ENCODE results near the gene OR5K4.

Gene OR5K4, protein sequence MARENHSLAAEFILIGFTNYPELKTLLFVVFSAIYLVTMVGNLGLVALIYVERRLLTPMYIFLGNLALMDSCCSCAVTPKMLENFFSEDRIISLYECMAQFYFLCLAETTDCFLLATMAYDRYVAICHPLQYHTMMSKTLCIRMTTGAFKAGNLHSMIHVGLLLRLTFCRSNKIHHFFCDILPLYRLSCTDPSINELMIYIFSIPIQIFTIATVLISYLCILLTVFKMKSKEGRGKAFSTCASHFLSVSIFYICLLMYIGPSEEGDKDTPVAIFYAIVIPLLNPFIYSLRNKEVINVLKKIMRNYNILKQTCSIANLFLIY

GRCh38 chr3:98353554-98353953 lies at the start of gene OR5K4:
Gene OR5K4 (plus strand): TSS chr3:98353854. CDS start chr3:98353854, 0 bp downstream.
- DNase-seq, result no peak

DNA sequence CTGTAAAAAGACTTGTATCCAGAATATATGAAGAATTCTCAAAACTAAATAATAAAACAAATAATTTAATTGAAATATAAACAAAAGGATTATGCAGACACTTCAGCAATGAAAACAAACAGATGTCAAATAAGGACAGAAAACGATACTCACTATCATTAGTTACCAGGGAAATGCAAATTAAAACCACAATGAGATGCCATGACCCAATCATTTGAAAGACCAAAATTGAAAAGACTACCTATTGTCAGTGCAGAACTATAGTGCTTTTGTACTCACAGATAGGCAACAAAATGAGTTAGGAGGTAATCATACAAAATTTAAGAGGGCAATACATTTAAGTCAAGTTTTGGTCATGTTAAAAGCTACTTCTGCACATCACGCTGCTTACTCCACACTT lies 31.6 kb upstream of the OR5K4 start:
- DNase-seq, result no peak

- no peak for DNase-seq
These were observed 31.0 kb upstream of the OR5K4 start for GRCh38 chr3:98322686-98323085.

DNA sequence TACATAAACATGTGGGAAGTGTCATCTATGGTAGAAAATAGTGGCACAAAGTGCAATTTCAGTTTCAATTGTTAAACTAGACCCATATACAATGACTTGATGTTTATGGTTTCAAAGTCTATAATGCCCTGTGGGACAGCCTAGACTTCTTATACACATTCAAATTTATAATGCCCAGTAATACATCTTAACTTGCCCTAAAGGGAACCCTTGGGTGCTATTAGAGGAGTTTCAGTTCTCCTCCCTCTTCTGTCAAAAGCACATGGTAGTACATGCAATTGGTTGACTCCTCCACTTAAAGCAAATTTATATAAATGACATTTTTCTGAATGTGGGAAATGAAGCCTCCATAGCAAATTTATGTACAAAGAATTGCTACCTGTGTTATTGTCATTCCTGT lies 30.2 kb upstream of the OR5K4 start:
- no peak for DNase-seq

- no peak for DNase-seq
These were observed 28.6 kb upstream of the OR5K4 start for GRCh38 chr3:98325055-98325454.

DNA sequence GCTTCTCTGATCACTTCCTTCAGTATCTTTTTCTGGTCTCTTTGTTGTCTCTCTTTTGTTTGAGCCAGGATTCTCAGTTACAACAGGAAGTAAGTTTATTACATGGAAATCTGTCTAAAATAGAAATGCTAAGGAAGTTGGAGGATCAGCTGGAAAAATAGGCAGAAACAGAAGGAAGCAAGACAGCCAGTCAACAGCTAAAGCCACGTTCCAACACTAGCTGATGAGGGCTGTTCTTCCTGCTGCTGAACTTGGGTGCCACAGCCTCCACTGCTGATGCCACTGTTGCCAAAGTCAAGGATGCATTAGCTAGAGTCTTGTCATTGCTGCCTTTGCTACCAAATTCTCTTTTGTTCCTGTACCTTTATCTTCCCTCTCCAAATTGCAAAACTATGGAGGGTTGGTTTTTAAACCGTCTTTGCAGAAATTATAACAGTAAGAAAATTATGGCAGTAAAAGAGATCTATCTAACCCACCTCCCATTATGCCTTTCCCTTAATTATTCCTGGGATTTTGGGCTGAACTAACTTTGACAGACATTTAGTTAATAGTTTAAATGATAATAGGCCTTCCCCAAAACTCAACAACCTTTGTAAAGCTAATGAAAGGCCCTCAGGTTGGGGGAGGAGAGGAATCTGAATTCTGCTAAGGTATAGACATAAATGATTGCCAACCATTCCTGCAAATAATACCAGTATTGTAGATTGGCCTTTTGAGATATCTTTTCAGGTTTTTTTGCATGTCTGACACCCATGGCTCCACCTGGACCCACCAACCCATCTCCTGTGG lies 27.4 kb upstream of the OR5K4 start:
- no peak for DNase-seq

GRCh38 chr3:98326945-98327344 lies 26.7 kb upstream of the OR5K4 start:
- no peak for DNase-seq

- DNase-seq, result no peak
These were observed 24.7 kb upstream of the OR5K4 start for GRCh38 chr3:98328933-98329332.

DNA sequence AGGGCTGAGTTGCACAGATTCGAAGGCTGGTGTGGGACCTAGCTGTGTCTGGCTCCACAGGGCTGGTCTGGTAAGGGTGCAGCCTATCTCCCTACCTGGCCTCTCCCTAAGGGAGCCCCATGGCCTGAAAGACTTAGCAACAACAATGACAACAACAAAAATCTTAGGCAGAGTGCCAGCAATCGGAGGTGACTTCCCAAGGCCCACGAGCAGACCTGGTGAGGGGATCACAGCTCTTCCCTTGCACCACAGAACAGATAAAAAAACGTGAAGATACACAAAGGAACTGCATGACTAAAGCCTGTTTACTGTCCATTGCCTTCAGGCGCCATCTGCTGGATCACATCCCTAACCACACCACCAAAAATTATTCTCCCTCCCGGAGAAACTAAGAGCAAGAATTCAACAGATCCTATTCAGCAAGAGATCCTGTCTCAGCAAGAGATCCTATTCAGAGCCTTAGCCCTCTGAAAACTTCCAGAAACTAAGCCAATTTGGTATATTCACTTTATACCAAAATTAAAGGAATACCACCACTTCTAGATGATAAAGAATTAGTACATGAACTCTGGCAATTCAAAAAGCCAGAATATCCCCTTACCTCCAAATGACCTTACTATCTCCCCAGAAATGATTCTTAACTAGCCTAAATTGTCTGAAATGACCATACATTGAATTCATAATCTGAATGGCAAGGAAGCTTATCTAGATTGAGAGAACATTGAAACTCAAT lies 24.1 kb upstream of the OR5K4 start:
- DNase-seq, result peak; percentile 10

DNA sequence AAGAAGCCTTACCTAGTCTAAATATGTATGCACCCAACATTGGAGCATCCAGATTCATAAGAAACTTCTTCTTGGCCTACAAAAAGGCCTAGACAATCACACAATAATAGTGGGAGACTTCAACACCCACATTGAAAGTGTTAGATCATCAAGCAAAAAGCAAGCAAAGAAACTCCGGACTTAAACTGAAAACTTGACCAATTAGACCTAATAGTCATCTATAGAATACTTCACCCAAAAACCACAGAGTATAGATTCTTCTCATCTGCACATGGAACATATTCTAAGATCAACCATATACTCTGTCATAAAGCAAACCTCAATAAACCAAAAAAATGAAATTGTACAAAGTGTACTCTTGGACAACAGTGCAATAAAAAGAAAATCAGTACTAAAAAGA lies 22.3 kb upstream of the OR5K4 start:
- no peak for DNase-seq

GRCh38 chr3:98333989-98334606 lies 19.6 kb upstream of the OR5K4 start:
- no peak for DNase-seq

DNA sequence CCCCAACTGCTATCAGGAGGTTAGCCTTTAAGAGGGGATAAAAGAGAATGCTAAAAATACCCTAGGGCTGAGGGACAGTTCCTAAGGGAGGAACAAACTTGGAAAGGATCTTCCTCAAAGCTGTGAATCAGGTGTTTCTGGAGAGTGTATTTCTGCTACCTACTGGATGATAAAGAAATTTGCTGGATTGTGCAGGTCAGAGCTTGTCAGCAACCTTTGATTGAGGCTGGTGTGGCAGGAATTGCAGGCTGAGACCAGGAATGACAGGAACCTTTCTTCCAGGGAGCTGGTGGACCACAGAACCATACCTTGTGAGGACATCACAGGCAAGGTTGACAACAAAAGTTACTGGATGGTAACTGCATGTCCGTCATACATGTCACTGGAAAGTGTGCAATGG lies 14.6 kb upstream of the OR5K4 start:
- no peak for DNase-seq

DNA sequence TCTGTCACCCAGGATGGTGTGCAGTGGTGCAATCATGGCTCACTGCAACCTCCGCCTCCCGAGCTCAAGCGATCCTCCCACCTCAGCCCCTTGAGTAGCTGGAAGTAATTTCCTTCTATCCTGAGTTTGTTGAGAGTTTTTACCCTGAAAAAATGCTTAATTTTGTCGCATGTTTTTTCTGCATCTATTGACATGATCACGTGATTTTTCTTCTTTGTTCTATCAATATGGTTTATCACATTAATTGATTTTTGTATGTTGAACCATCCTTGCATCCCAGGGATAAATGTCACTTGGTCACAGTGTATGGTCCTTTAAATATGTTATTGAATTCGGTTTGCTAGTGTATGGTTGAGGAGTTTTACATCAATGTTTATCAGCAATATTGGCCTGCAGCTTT lies 11.9 kb upstream of the OR5K4 start:
- no peak for DNase-seq

- DNase-seq, result peak; percentile 17
These were observed 9.8 kb upstream of the OR5K4 start for GRCh38 chr3:98343647-98344507.

GRCh38 chr3:98350082-98350481 lies 3.6 kb upstream of the OR5K4 start:
- no peak for DNase-seq

DNA sequence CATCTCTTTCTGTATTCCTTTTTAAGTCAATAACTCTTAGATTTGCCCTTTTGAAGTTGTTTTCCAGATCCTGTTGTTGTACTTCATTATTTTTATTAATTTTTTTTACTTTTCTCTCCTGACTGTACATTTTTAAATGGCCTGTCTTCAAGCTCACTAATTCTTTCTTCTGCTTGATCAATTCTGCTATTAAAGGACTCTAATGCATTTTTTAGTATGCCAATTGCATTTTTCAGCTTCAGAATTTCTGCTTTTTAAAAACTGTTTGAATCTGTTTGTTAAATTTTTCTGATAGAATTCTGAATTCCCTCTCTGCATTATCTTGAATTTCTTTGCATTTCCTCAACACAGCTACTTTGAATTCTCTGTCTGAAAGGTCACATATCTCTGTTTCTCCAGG lies 5.6 kb downstream of the OR5K4 start:
- no peak for DNase-seq

- DNase-seq, result peak; percentile 73
These were observed 6.5 kb downstream of the OR5K4 start for GRCh38 chr3:98359993-98360675.

DNA sequence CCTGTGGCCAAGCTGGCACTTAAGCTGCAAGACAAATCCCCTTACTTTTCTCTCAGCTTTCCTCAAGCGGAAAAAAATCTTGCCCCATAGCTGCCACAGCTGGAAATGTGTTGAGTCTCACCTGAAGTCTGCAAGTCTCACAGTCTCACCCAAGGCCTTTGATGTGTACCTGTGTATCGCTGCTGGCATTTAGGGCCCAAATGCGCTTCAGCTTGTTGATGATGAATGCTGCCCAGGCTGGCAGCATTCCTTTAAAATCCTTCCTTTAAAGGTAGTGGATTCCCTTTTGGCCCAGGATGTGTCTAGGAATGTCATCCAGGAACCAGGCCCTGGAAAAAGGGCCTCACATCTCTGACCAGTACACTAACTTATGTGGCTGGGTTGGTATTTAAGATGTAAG lies 7.0 kb downstream of the OR5K4 start:
- no peak for DNase-seq

GRCh38 chr3:98361289-98361688 lies 7.6 kb downstream of the OR5K4 start:
- no peak for DNase-seq

GRCh38 chr3:98367464-98368246 lies 14.0 kb downstream of the OR5K4 start:
- DNase-seq, result no peak

DNA sequence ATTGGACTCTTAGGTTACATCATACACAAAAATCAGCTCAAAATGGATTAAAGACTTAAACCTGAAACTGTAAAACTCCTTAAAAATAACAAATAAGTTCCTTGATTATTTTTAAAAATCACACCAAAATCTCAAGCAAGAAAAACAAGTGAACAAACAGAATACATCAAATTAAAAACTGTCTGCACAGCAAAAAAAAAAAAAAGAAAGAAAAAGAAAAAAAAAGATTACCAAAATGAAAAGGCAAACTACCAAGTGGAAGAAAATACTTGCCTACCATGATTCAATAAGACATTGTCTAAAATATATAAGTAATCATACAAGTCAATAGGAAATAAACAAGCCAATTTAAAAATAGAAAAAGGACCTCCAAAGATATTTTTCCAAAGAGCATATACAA lies 17.5 kb downstream of the OR5K4 start:
- no peak for DNase-seq

Measured in NK-92 treated with Interleukin-12 subunit alpha and Interleukin-12 subunit beta, amount 100 ng/mL, for 24 hours (cell line).